IMR-90 (cell line): Measurements from ENCODE around the gene TBC1D10A. TPM values are rescaled to one million over a fixed set of nuclear protein-coding genes. Genes with fewer than 3 reads are reported as not detected.

Experiments
- ATAC-seq: fragments of 200-7000 bp; cut with Tn5 transposase; 2 replicates; pipeline ENCODE4 v1.9.1; 2020; ENCODE audit warnings: low read depth, mild to moderate bottlenecking, moderate library complexity
- BruUV-seq: library from RNA; stranded (reverse); fragments of 400-500 nt; replicated peaks from 2 replicates; lab custom pipeline; 2021; lab: Mats Ljungman, UMichigan
- CTCF ChIA-PET: fragments of 300-600 bp; formaldehyde crosslinking; extraction: SDS; loops from one replicate; lab custom pipeline; 2021; ENCODE audit warnings: antibody characterized with exemption; lab: Yijun Ruan, JAX
- POLR2A ChIA-PET: fragments of 300-600 bp; sonication (Branson Sonifier 250); formaldehyde crosslinking; loops from one replicate; lab custom pipeline; 2022; ENCODE audit warnings: antibody characterized with exemption; ENCODE audit not compliant: unreplicated experiment; lab: Charles Lee
- DNase-seq: peaks from one replicate; pipeline ENCODE4 v3.0.0; 2013
- H2AFZ ChIP-seq: replicated peaks from 2 replicates; pipeline ENCODE3; 2013; ENCODE audit warnings: low read length, mild to moderate bottlenecking; ENCODE audit not compliant: poor library complexity
- H2AK5ac ChIP-seq: 2 replicates; pipeline ENCODE4 v1.6.1; 2013; ENCODE audit warnings: low read depth, low read length, inconsistent platforms
- H2AK9ac ChIP-seq: replicated peaks from 2 replicates; pipeline ENCODE3; 2013; ENCODE audit warnings: mild to moderate bottlenecking, low read depth, low read length, moderate library complexity; ENCODE audit not compliant: poor library complexity
- H2BK120ac ChIP-seq: 2 replicates; pipeline ENCODE4 v1.6.1; 2013; ENCODE audit warnings: low read depth, low read length, inconsistent platforms
- H2BK15ac ChIP-seq: 3 replicates; pipeline ENCODE4 v1.6.1; 2013; ENCODE audit warnings: low read depth, low read length, inconsistent platforms
- H2BK20ac ChIP-seq: 2 replicates; pipeline ENCODE4 v1.6.1; 2013; ENCODE audit warnings: low read depth, mild to moderate bottlenecking, inconsistent platforms, low read length, moderate library complexity
- H2BK5ac ChIP-seq: 2 replicates; pipeline ENCODE4 v1.6.1; 2013; ENCODE audit warnings: mild to moderate bottlenecking, low read depth, low read length, inconsistent platforms; ENCODE audit not compliant: poor library complexity, severe bottlenecking
- H3K14ac ChIP-seq: replicated peaks from 2 replicates; pipeline ENCODE4 v1.6.1; 2013; ENCODE audit warnings: low read depth, low read length, inconsistent platforms
- H3K18ac ChIP-seq: 2 replicates; pipeline ENCODE4 v1.6.1; 2013; ENCODE audit warnings: low read depth, low read length, control low read depth
- H3K23ac ChIP-seq: 2 replicates; pipeline ENCODE4 v1.6.1; 2013; ENCODE audit warnings: low read depth, low read length, inconsistent platforms
- H3K27ac ChIP-seq: 2 replicates; pipeline ENCODE4 v1.5.1; 2013; ENCODE audit warnings: mild to moderate bottlenecking, control low read depth, low read length; ENCODE audit not compliant: insufficient read depth
- H3K27me3 ChIP-seq: 2 replicates; pipeline ENCODE4 v1.6.1; 2013; ENCODE audit warnings: low read length; ENCODE audit not compliant: control insufficient read depth, insufficient read depth
- H3K36me3 ChIP-seq: 2 replicates; pipeline ENCODE4 v1.6.1; 2013; ENCODE audit warnings: low read length, mixed read lengths; ENCODE audit not compliant: control insufficient read depth, insufficient read depth
- H3K4ac ChIP-seq: 2 replicates; pipeline ENCODE4 v1.6.1; 2013; ENCODE audit warnings: low read depth, low read length, inconsistent platforms
- H3K4me1 ChIP-seq: 2 replicates; pipeline ENCODE4 v1.6.1; 2013; ENCODE audit warnings: low read length, mixed read lengths; ENCODE audit not compliant: control insufficient read depth, insufficient read depth
- H3K4me2 ChIP-seq: 2 replicates; pipeline ENCODE4 v1.6.1; 2013; ENCODE audit warnings: low read depth, mild to moderate bottlenecking, control low read depth, low read length, moderate library complexity
- H3K4me3 ChIP-seq: 2 replicates; pipeline ENCODE4 v1.5.1; 2013; ENCODE audit warnings: low read depth, mild to moderate bottlenecking, control low read depth, low read length, moderate library complexity; ENCODE audit not compliant: insufficient read depth
- H3K56ac ChIP-seq: 2 replicates; pipeline ENCODE4 v1.6.1; 2013; ENCODE audit warnings: low read length, inconsistent platforms; ENCODE audit not compliant: insufficient read depth; ENCODE audit errors: extremely low read depth
- H3K79me1 ChIP-seq, 2 experiments: 2 replicates each; pipeline ENCODE4 v1.6.1; 2013; ENCODE audit warnings: low read length in 2 of 2, inconsistent platforms in 1 of 2, low read depth in 1 of 2
- H3K9ac ChIP-seq: 2 replicates; pipeline ENCODE4 v1.6.1; 2013; ENCODE audit warnings: low read depth, low read length, control low read depth
- H3K9me1 ChIP-seq: 2 replicates; pipeline ENCODE4 v1.6.1; 2013; ENCODE audit warnings: low read length, inconsistent platforms; ENCODE audit not compliant: insufficient read depth
- H3K9me3 ChIP-seq: 2 replicates; pipeline ENCODE4 v1.6.1; 2013; ENCODE audit warnings: low read length; ENCODE audit not compliant: control insufficient read depth, insufficient read depth
- H4K20me1 ChIP-seq: 2 replicates; pipeline ENCODE4 v1.6.1; 2013; ENCODE audit warnings: low read length, inconsistent platforms; ENCODE audit not compliant: insufficient read depth
- H4K5ac ChIP-seq: 2 replicates; pipeline ENCODE4 v1.6.1; 2013; ENCODE audit warnings: mild to moderate bottlenecking, low read depth, low read length, control low read depth
- H4K8ac ChIP-seq, 2 experiments: 2 replicates each; pipeline ENCODE4 v1.6.1; 2013; ENCODE audit warnings: low read depth in 2 of 2, low read length in 2 of 2, control low read depth in 1 of 2, inconsistent platforms in 1 of 2
- H4K91ac ChIP-seq: 2 replicates; pipeline ENCODE4 v1.6.1; 2013; ENCODE audit warnings: low read depth, low read length, inconsistent platforms; ENCODE audit not compliant: insufficient read depth
- MAFK ChIP-seq: IDR thresholded peaks from 2 replicates; pipeline ENCODE4 v1.6.1; 2012; ENCODE audit warnings: low read depth, low read length, improper control_type of control experiment
- WGBS, 2 experiments: methylation state at CpG; one replicate each; pipeline versions ENCODE4 v1.1.5 to v1.1.7; 2013; ENCODE audit warnings: missing lambda C conversion rate in 2 of 2; ENCODE audit not compliant: insufficient read length in 1 of 2; ENCODE audit errors: extremely low coverage in 2 of 2; 5-methylcytosine and 5-hydroxymethylcytosine counted together
- dilution Hi-C: fragments of 300-500 bp; cut with HindIII; formaldehyde crosslinking; loops from one replicate; pipeline ENCODE4 v1.14.3; 2018; ENCODE audit warnings: low sequenced_read_pairs; ENCODE audit not compliant: unreplicated experiment
- in situ Hi-C: fragments of 300-500 bp; cut with MboI; formaldehyde crosslinking; loops from 3 replicates; pipeline ENCODE4 v1.14.3; 2019; ENCODE audit warnings: low sequenced_read_pairs, inconsistent platforms, mixed read lengths
- intact Hi-C: fragments of 100-400 bp; cut with micrococcal nuclease; formaldehyde crosslinking; loops from 2 replicates; pipeline ENCODE4 v1.10.0; 2022
- polyA plus RNA-seq, 3 experiments: library from polyadenylated mRNA; depleted of rRNA; stranded (reverse); fragments of >200 nt; gene quantifications; 2 replicates each; pipeline ENCODE4 v1.2.3, GENCODE V29; 2012; ENCODE audit warnings: low replicate concordance in 1 of 3
- total RNA-seq: library from RNA; depleted of rRNA; stranded (reverse); fragments of >200 nt; gene quantifications from 2 replicates; pipeline ENCODE4 v1.2.3, GENCODE V29; 2012

The TBC1D10A gene
- total and polyA plus RNA-seq, 2 of the 4 experiments (the other 2 are of a cell fraction): 16.3 to 33.1 TPM

GRCh38 chr22:30285846-30286200 lies 40.9 kb downstream of the TBC1D10A start:
- no peak overlapping the region for H4K91ac ChIP-seq
- H3K4me1 ChIP-seq: peaks cover 13% of the 10 kb centered on the region; the same call in 1 of the 2 replicates
- no peak overlapping the region for H2BK15ac ChIP-seq
- H3K23ac ChIP-seq: no peak overlapping the region
- H2AK5ac ChIP-seq: no peak overlapping the region
- TF ChIP-seq MAFK: no peak
- DNase-seq: no peak
- H3K27ac ChIP-seq: no peak overlapping the region
- H2BK5ac ChIP-seq: no peak overlapping the region
- no peak overlapping the region for H3K4ac ChIP-seq
- dilution Hi-C loops: no loop called here
- H2BK20ac ChIP-seq: no peak overlapping the region
- no TSS peak for BruUV-seq
- H3K14ac ChIP-seq: no peak overlapping the region
- H3K4me3 ChIP-seq: no peak overlapping the region
- H3K27me3 ChIP-seq: no peaks in the 10 kb centered on the region
- ATAC-seq: no peak
- no CpG with 5 or more reads among the region's 8 CpGs for WGBS, 2 experiments
- intact Hi-C loops: no loop called here
- POLR2A ChIA-PET: no interaction called here
- H2AK9ac ChIP-seq: peak overlapping the region; percentile 48
- H3K9me3 ChIP-seq: no peaks in the 10 kb centered on the region
- H3K36me3 ChIP-seq: peaks cover 24% of the 10 kb centered on the region
- H2BK120ac ChIP-seq: no peak overlapping the region
- H3K9ac ChIP-seq: no peak overlapping the region
- no peak overlapping the region for H3K56ac ChIP-seq
- in situ Hi-C loops: no loop called here
- peaks cover 13% of the 10 kb centered on the region for H4K20me1 ChIP-seq
- H3K79me1 ChIP-seq: peaks cover 0 to 14% of the 10 kb centered on the region in 2 experiments; a peak in 3 of 4 replicates
- no peak overlapping the region for H3K18ac ChIP-seq
- no peak overlapping the region for H4K8ac ChIP-seq
- no peak overlapping the region for H3K4me2 ChIP-seq
- peak overlapping the region; percentile 6 for H2AFZ ChIP-seq
- CTCF ChIA-PET: no interaction called here
- no peak overlapping the region for H4K5ac ChIP-seq
- H3K9me1 ChIP-seq: peaks cover 4% of the 10 kb centered on the region
